HG02642 (cell line): ENCODE data around the gene COL16A1.

Source experiments
- ATAC-seq: cut with Tn5 transposase; IDR thresholded peaks from one replicate; pipeline ENCODE4 v1.9.1; 2021; ENCODE audit warnings: mild to moderate bottlenecking; ENCODE audit not compliant: unreplicated experiment, poor library complexity

The COL16A1 gene

GRCh38 chr1:31703431-31704270, at the start of gene COL16A1:
COL16A1 (minus strand) TSS chr1:31704017; CDS start chr1:31702193, 1,824 bp downstream.
- no peak for ATAC-seq

DNA sequence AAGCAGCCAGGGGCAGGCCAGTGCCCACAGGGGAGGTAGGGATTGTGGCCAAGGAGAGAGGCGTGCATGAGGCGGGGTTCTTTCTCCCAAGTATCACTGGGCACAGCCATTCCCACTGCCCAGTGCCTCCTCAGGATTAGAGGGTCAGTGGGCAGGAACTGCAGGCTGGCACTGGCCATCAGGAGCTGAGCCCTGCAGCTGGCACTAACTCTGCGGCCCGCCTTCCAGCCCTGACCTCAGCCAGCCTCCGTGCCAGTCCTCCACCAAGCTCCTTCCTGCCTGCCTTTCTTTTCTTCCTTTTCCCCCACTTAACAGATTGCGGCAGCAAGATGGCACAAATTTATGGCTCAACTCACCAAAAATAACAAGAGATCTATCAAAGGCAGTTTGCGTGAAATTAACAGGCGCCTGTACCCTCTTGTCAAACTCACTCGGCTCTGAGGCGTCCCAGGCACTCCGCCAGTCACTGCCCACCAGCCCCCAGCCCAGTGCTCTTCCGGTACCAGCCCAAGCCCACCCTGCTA, 49.2 kb upstream of the COL16A1 start:
- no peak for ATAC-seq

DNA sequence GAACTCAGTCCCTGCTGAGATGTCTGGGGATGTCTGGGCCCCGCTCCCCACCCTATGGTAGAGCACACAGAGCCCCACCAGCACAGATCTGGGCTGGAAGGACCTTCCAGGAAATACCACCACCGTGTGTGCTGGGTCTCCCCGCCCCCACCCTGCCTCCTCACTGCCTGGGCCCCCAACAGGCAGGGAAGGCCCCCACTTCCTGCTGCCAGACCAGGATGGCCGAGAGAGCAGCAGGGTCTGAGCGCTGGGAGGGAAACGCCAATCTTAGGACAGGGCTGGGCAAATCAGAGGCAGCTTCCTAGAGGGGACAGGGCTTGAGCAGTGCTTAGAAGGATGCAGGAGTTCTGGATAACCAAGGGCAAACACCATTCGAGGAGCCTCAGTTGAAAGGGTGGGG, 48.4 kb upstream of the COL16A1 start:
- no peak for ATAC-seq

DNA sequence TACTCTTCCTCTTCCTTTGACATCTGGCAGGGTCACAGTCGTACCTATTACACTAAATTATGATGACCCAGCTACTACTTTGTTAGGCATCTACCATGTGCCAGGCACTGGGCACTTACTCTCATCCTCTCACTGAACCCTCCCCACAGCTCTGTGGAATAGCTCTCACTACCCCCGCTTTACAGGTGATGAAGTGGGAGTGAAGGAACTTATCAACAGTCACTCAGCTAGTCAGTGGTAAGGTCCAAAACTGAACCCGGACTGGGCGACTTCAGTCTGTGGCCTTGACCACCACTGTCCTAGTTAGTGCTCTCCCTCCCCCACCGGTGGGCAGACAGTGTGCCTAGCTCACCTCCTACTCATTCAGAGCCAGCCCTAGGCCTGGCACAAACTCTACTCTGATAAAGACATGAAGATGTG, 48.0 kb upstream of the COL16A1 start:
- ATAC-seq: no peak

DNA sequence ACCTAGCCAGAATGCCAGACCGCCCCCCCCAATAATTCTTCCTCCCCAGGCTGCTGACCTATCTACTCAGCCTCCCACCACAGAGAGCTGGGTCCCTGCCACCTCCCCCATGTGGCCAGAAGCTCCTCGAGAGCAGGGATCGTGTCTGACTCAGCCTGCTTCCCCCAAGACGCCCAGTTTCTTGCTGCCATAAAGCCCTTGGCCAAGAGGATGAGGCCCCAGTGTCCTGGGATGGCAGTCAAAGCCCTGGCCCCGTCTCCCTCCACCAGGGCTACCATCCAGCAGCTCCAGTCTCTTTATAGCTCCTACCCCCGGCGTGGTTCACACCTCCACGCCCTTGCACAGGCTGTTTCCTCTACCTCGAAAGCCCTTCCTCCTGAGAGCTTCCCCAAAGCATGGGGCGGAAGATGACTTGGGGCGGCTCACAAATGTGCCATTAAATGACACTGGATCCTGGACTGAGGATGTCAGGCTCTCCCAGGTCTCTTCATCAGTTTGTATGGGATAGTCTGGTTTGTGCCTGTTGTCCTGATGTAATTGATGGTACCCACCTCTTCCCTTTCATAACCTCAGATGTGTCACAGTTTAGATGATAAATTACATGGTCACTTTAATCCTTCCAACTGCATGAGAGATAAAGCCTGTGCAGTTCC, 47.2 kb upstream of the COL16A1 start:
- ATAC-seq: no peak

- ATAC-seq: no peak
Measured at GRCh38 chr1:31749785-31750735, 46.2 kb upstream of the COL16A1 start.

DNA sequence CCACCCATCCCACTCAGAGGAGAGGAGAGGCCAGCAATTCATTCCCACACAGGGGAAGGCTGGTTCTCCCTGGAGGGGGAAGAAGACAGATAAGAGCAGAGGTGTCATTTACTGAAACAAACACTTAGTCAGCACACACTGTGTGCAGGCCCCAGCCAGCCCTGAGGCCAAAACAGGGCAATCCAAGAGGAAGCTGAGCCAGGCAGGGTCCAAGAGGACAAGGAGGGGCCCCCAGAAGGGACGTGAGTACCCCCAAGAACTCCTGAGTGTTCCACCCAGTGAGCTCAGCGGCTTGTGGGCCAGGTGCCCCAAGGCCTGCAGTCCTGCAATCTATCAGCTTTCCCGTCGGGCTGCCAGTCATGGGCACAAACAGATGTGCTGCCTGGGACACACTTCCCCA, 44.5 kb upstream of the COL16A1 start:
- no peak for ATAC-seq

- no peak for ATAC-seq
Measured at GRCh38 chr1:31747304-31747703, 43.5 kb upstream of the COL16A1 start.

DNA sequence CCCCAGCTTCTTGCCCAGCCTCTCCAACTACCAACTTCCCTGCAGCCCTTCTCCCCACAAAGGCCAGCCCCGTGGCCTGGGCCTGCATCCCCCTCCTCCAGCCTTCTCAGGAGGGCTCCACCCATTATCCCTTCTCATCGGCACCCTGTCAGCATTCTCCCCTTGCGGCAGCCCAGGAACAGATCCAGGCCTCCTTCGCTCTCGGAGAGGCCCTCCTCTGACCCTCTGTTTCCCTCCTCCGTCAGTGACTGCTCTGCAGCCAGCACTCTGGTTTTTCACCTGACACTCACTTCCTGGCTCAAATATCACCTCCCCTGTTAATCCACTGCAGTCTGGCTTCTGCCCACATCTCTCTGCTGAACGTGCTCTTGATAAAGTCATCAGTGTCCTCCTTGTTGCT, 42.9 kb upstream of the COL16A1 start:
- ATAC-seq: no peak

- no peak for ATAC-seq
Measured at GRCh38 chr1:31745946-31746670, 42.3 kb upstream of the COL16A1 start.

DNA sequence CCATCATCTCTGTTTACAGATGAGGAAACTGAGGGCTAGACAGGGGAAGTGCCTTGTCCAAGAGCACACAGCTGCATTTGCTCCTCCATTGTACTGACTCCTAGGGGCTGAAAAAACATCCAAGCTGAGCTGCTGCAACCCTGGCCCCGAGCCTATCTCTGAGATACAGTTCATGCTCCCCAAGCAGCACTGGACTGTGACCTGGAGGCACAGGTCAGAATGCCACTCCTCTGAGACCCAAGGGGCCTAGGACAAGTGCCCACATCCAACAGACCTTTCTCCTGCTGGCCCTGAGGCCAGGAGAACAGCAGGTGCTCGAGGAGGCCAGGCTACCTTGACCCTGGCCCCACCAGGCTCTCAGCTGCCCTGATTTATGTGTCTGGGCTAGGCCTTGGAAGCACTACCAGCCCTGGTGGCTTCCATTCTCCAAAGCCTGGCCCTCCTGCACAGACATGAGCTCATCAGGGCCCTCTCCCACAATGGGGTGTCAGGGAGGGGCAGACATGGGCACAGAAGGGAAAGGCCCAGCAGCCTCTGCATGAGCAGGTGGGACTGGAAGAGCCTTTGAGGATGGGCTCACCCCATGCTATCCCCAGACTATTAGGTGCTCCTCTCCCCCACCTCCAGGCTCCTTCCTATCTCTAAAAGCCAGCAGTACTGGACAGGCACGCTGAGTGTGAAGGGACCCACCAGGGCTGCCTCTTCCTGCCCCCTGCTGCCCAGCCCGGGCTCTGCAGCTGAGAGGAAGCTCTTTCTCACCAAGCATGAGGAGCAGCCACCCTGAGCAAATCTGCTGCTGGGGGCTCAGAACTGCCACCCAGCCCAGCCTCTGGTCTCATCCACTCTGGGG, 41.5 kb upstream of the COL16A1 start:
- no peak for ATAC-seq

GRCh38 chr1:31744165-31744888, 40.5 kb upstream of the COL16A1 start:
- peak; percentile 57 for ATAC-seq

GRCh38 chr1:31742462-31743212, 38.8 kb upstream of the COL16A1 start:
- ATAC-seq: no peak

GRCh38 chr1:31739346-31739745, 35.5 kb upstream of the COL16A1 start:
- no peak for ATAC-seq

GRCh38 chr1:31736675-31737074, 32.9 kb upstream of the COL16A1 start:
- ATAC-seq: no peak

DNA sequence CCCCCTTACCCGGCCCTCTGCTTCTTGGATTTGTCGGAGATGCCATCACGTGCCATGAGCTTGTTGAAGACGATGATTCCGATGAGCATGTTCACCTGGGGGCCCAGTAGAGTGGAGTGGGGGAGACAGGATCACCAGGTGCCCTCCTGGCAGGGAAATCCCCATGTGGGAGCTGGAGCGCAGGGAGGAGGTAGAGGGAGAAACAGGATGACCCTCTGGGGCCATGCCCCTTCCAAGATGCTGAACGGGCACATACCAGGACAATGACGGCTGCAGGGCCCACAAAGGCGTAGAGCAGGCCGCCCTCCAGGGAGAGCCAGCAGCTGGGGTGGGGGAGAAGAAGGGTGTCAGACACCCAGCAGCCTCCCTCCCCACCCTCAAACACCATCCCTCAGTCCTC, 31.8 kb upstream of the COL16A1 start:
- ATAC-seq: no peak

DNA sequence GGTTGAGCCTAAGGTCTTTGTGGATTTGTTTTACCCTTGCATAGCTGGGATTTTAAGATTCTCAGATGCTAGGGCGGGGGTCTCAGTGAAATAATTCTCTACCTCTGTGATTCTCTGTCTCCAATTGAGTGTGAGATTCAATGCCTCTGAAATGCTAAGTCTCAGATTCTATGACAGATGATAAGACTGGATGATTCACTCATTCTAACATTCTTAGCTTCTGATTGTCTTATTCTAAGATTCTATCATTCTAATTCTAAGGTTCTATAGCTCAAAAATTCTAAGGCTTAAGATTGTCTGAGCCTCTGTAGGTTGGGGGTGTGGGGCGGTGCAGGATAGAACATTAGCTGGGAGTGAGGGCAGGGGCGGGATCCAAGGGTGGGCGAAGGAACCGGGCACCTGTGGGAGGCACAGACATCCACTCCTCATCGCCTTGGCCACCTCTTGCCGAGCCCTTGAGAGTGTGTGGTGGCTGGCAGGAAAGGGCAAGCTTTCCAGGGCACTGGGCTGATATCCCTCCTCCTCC, 30.8 kb upstream of the COL16A1 start:
- ATAC-seq: no peak
